Prostate gland (tissue), 2 donors: Measurements from ENCODE around the gene TMEM208. TPM values are rescaled to one million over a fixed set of nuclear protein-coding genes. Genes with fewer than 3 reads are reported as not detected.

ENCODE experiments used
- DNase-seq: peaks from one replicate; pipeline ENCODE4 v3.0.0-alpha.2; 2019; ENCODE audit warnings: low spot score
- H3K27ac ChIP-seq, 2 donors: fragments of 200-600 bp; sonication (generic); 2 replicates each; pipeline ENCODE4 v1.5.1; 2017 to 2019
- H3K27me3 ChIP-seq: fragments of 200-600 bp; sonication (generic); replicated peaks from 2 replicates; pipeline ENCODE4 v1.5.1; 2019; ENCODE audit not compliant: insufficient read depth
- H3K36me3 ChIP-seq, 2 donors: fragments of 200-600 bp; sonication (generic); 1 replicate in 1 of 2; 2 replicates in 1 of 2; pipeline versions ENCODE4 v1.5.1 to v1.8.1; 2017 to 2019
- H3K4me1 ChIP-seq: fragments of 200-600 bp; sonication (generic); replicated peaks from 2 replicates; pipeline ENCODE4 v1.5.1; 2019
- H3K4me3 ChIP-seq, 2 donors: fragments of 200-600 bp; sonication (generic); 2 replicates each; pipeline ENCODE4 v1.5.1; 2017 to 2019
- H3K9me3 ChIP-seq: fragments of 200-600 bp; sonication (generic); 2 replicates; pipeline ENCODE4 v1.5.1; 2017
- POLR2A ChIP-seq: fragments of 450-650 bp; IDR thresholded peaks from one replicate; pipeline ENCODE4 v1.6.1; 2016; ENCODE audit warnings: antibody characterized with exemption, mild to moderate bottlenecking
- POLR2AphosphoS5 ChIP-seq: sonication (generic); formaldehyde crosslinking; IDR thresholded peaks from one replicate; pipeline ENCODE4 v1.6.1; 2017; ENCODE audit warnings: antibody characterized with exemption
- WGBS: methylation state at CpG from one replicate; pipeline ENCODE4 v1.1.5; 2018; 5-methylcytosine and 5-hydroxymethylcytosine counted together
- intact Hi-C: fragments of 100-400 bp; cut with DNase I; formaldehyde crosslinking; loops from one replicate; pipeline ENCODE4 v1.14.2; 2022
- total RNA-seq, 2 donors: library from RNA; depleted of rRNA; stranded (reverse); fragments of >200 nt; gene quantifications; one replicate each; pipeline ENCODE4 v1.1.0, GENCODE V29; 2016
- TF ChIP-seq, protein P1 (sequence below), 4 experiments: fragments of 200-600 bp in 2 of 4; fragments of 450-650 bp in 2 of 4; sonication (generic) in 2 of 4; IDR thresholded peaks; 1 replicate in 3 of 4; 2 replicates in 1 of 4; pipeline ENCODE4 v1.5.1; 2016 to 2019; ENCODE audit warnings: antibody characterized with exemption in 4 of 4, mild to moderate bottlenecking in 2 of 4, moderate library complexity in 2 of 4

Gene TMEM208
- total RNA-seq, 2 donors from 2014 or later = 39.1 to 57.1 TPM

GRCh38 chr16:67216612-67217490 is 10.1 kb upstream of the TMEM208 start:
- Histone ChIP-seq H3K4me3 (no peak overlapping the region), H3K9me3 (no peaks in the 10 kb centered on the region), H3K4me1 (no peaks in the 10 kb centered on the region), H3K36me3 (no peaks in the 10 kb centered on the region), H3K27me3 (no peaks in the 10 kb centered on the region), H3K27ac (no peak overlapping the region)
- no peak for DNase-seq
- WGBS = 77% methylated on average over 18 of the region's 18 CpGs
- intact Hi-C loops = no loop called here
- TF ChIP-seq POLR2AphosphoS5 (no peak), POLR2A (no peak)
- TF ChIP-seq, protein P1, sequence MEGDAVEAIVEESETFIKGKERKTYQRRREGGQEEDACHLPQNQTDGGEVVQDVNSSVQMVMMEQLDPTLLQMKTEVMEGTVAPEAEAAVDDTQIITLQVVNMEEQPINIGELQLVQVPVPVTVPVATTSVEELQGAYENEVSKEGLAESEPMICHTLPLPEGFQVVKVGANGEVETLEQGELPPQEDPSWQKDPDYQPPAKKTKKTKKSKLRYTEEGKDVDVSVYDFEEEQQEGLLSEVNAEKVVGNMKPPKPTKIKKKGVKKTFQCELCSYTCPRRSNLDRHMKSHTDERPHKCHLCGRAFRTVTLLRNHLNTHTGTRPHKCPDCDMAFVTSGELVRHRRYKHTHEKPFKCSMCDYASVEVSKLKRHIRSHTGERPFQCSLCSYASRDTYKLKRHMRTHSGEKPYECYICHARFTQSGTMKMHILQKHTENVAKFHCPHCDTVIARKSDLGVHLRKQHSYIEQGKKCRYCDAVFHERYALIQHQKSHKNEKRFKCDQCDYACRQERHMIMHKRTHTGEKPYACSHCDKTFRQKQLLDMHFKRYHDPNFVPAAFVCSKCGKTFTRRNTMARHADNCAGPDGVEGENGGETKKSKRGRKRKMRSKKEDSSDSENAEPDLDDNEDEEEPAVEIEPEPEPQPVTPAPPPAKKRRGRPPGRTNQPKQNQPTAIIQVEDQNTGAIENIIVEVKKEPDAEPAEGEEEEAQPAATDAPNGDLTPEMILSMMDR (IDR thresholded peaks at IDR 0.05) = no peak

- Histone ChIP-seq H3K9me3 (no peaks in the 10 kb centered on the region), H3K36me3 (peaks cover 0 to 5% of the 10 kb centered on the region in 2 donors), H3K27me3 (no peaks in the 10 kb centered on the region), H3K4me1 (no peaks in the 10 kb centered on the region), H3K4me3 (no peak overlapping the region), H3K27ac (no peak overlapping the region)
- no peak for DNase-seq
- TF ChIP-seq POLR2A (no peak), POLR2AphosphoS5 (no peak)
- TF ChIP-seq, protein P1 (IDR thresholded peaks at IDR 0.05) = no peak
- 32% methylated on average over 3 of the region's 3 CpGs for WGBS
- intact Hi-C loops = no loop called here
Observed at GRCh38 chr16:67223992-67224391, 2.9 kb upstream of the TMEM208 start.

DNA sequence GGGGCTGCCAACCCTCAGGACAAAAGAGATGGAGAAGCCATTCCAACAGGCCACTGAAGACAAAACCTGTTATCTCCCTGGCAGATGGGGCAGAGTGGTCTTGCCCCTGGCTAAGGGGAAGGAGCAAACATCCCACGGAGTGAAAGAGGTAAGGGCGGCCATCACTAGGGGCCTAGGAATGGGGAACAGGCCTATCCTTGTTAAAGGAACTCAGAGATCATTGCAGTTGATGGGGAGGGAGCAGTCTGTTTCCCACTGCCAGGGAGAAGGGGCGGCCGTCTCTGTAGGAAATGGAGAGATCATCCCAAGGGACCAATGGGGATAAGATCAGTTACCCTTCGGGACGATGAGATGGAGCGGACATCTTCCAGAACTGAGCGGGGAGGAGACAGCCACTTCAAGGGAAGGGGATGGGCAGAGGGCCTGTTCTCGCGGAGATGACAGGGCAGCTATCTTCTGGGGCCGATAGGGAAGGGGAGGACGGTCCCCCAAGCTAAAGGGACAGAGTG is 581 bp upstream of the TMEM208 start:
- Histone ChIP-seq H3K4me1 (no peaks in the 10 kb centered on the region), H3K27ac (peak overlapping the region; percentile 56 to 73), H3K27me3 (no peaks in the 10 kb centered on the region), H3K36me3 (peaks cover 3 to 23% of the 10 kb centered on the region in 2 donors), H3K9me3 (no peaks in the 10 kb centered on the region), H3K4me3 (peak overlapping the region; percentile 82 to 91)
- TF ChIP-seq, protein P1 (IDR thresholded peaks at IDR 0.05) = no peak
- TF ChIP-seq POLR2A (no peak), POLR2AphosphoS5 (no peak)
- WGBS = 5% methylated on average over 12 of the region's 12 CpGs
- intact Hi-C loops = no loop called here
- no peak for DNase-seq

- DNase-seq = no peak
- H3K27me3 ChIP-seq = no peaks in the 10 kb centered on the region
- WGBS = 8% methylated on average over 12 of the region's 12 CpGs
- no peaks in the 10 kb centered on the region for H3K9me3 ChIP-seq
- intact Hi-C loops = no loop called here
- H3K36me3 ChIP-seq = peaks cover 3 to 23% of the 10 kb centered on the region in 2 donors
- TF ChIP-seq POLR2AphosphoS5 (no peak), POLR2A (no peak)
- TF ChIP-seq, protein P1 (IDR thresholded peaks at IDR 0.05) = no peak
- H3K4me3 ChIP-seq = peak overlapping the region; percentile 82 to 91
- no peaks in the 10 kb centered on the region for H3K4me1 ChIP-seq
- peak overlapping the region; percentile 61 to 73 for H3K27ac ChIP-seq
Observed at GRCh38 chr16:67227567-67227921, 614 bp downstream of the TMEM208 start.
